ENCODE measurements around the gene GALK2.

DNA sequence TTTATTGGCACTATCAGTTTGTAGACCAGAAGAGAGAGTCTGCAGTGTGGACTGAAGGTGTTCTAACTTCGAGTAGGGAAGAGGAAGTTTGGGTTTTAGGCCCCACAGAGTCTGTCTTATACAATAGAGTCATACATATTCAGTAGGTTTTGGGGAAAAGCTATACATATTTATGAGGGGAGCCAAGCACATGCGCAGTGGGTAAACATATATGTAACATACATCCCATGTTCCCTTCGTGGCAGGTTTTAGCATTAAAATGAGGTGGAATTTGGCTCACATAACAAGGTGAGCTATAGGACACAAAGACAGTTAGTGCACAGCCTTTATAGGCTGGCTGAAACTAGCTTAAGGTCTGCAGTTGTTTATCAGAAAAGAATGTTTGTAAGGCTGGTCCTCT, 4.9 kb downstream of the GALK2 start:
- TF ChIP-seq POLR2A (IDR thresholded peaks at IDR 0.05), result no peak
- TF ChIP-seq, protein P1, sequence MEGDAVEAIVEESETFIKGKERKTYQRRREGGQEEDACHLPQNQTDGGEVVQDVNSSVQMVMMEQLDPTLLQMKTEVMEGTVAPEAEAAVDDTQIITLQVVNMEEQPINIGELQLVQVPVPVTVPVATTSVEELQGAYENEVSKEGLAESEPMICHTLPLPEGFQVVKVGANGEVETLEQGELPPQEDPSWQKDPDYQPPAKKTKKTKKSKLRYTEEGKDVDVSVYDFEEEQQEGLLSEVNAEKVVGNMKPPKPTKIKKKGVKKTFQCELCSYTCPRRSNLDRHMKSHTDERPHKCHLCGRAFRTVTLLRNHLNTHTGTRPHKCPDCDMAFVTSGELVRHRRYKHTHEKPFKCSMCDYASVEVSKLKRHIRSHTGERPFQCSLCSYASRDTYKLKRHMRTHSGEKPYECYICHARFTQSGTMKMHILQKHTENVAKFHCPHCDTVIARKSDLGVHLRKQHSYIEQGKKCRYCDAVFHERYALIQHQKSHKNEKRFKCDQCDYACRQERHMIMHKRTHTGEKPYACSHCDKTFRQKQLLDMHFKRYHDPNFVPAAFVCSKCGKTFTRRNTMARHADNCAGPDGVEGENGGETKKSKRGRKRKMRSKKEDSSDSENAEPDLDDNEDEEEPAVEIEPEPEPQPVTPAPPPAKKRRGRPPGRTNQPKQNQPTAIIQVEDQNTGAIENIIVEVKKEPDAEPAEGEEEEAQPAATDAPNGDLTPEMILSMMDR (IDR thresholded peaks at IDR 0.05), result no peak

Measured in breast epithelium (tissue), 3 donors.